Measurements from ENCODE around the gene ZBBX. TPM values are rescaled to one million over a fixed set of nuclear protein-coding genes. Genes with fewer than 3 reads are reported as not detected.

The ZBBX gene
- polyA plus RNA-seq, 1 donor from 2014 or later = 2.7 TPM

- Histone ChIP-seq H3F3A (ENCODE audit: insufficient read depth, low read length, poor library complexity, severe bottlenecking) (no peaks in the 10 kb centered on the region), H3K9me3 (ENCODE audit: low read length) (no peaks in the 10 kb centered on the region), H3K4me2 (ENCODE audit: low read length) (no peak overlapping the region), H3K27me3 (ENCODE audit: insufficient read depth, low read depth, low read length) (no peaks in the 10 kb centered on the region), H2AFZ (ENCODE audit: low read depth, low read length) (no peak overlapping the region), H3K36me3 (ENCODE audit: insufficient read depth, low read length) (no peaks in the 10 kb centered on the region), H3K27ac (ENCODE audit: low read length) (no peak overlapping the region), H3K79me2 (replicated peaks; ENCODE audit: insufficient read depth, low read length) (no peaks in the 10 kb centered on the region), H4K20me1 (ENCODE audit: insufficient read depth) (no peaks in the 10 kb centered on the region), H3K4me3 (ENCODE audit: low read length) (no peak overlapping the region), H3K9ac (ENCODE audit: low read length) (no peak overlapping the region), H3K9me2 (ENCODE audit: insufficient read depth, low read length) (no peaks in the 10 kb centered on the region)
- TF ChIP-seq TAF1 (IDR thresholded peaks at IDR 0.05; ENCODE audit: low read depth) = no peak
- TF ChIP-seq CTCF (IDR thresholded peaks at IDR 0.05; ENCODE audit: poor library complexity, severe bottlenecking) = no peak
- no peak for TF ChIP-seq EZH2 (IDR thresholded peaks at IDR 0.05; ENCODE audit: borderline replicate concordance, insufficient read depth, low read length, poor library complexity, severe bottlenecking)
- no peak for TF ChIP-seq RAD21 (conservative IDR thresholded peaks at IDR 0.05)
- TF ChIP-seq POLR2AphosphoS5 (IDR thresholded peaks at IDR 0.05) = no peak
- no peak for TF ChIP-seq EP300 (conservative IDR thresholded peaks at IDR 0.05; ENCODE audit: poor library complexity, severe bottlenecking)
- TF ChIP-seq SMC3 (conservative IDR thresholded peaks at IDR 0.05; ENCODE audit: poor library complexity) = no peak
- no peak for TF ChIP-seq REST (IDR thresholded peaks at IDR 0.05; ENCODE audit: borderline replicate concordance)
- TF ChIP-seq MXI1 (conservative IDR thresholded peaks at IDR 0.05; ENCODE audit: poor library complexity, severe bottlenecking) = no peak
These were observed 177.0 kb downstream of the ZBBX start for GRCh38 chr3:167203062-167203461.

- Histone ChIP-seq H3K79me2 (replicated peaks; ENCODE audit: insufficient read depth, low read length) (no peaks in the 10 kb centered on the region), H3F3A (ENCODE audit: insufficient read depth, low read length, poor library complexity, severe bottlenecking) (no peaks in the 10 kb centered on the region), H4K20me1 (ENCODE audit: insufficient read depth) (no peaks in the 10 kb centered on the region), H3K9ac (ENCODE audit: low read length) (no peak overlapping the region), H3K27me3 (ENCODE audit: insufficient read depth, low read depth, low read length) (no peaks in the 10 kb centered on the region), H3K27ac (ENCODE audit: low read length) (no peak overlapping the region), H3K9me2 (ENCODE audit: insufficient read depth, low read length) (no peaks in the 10 kb centered on the region), H3K9me3 (ENCODE audit: low read length) (no peaks in the 10 kb centered on the region), H3K4me2 (ENCODE audit: low read length) (no peak overlapping the region), H3K4me3 (ENCODE audit: low read length) (no peak overlapping the region), H3K36me3 (ENCODE audit: insufficient read depth, low read length) (no peaks in the 10 kb centered on the region), H2AFZ (ENCODE audit: low read depth, low read length) (no peak overlapping the region)
- TF ChIP-seq MXI1 (conservative IDR thresholded peaks at IDR 0.05; ENCODE audit: poor library complexity, severe bottlenecking) (no peak), SMC3 (conservative IDR thresholded peaks at IDR 0.05; ENCODE audit: poor library complexity) (no peak), EP300 (conservative IDR thresholded peaks at IDR 0.05; ENCODE audit: poor library complexity, severe bottlenecking) (no peak), RAD21 (conservative IDR thresholded peaks at IDR 0.05) (no peak), POLR2AphosphoS5 (IDR thresholded peaks at IDR 0.05) (no peak), TAF1 (IDR thresholded peaks at IDR 0.05; ENCODE audit: low read depth) (no peak)
These were observed 181.0 kb downstream of the ZBBX start for GRCh38 chr3:167198949-167199600.

Other genes with a start within 250 kb of the ZBBX start
- gene SERPINI2, start 93.7 kb upstream of the ZBBX start, polyA plus RNA-seq = 1.3 and 1.7 TPM in 2 replicates